ENCODE measurements around the gene HOXD11.

DNA sequence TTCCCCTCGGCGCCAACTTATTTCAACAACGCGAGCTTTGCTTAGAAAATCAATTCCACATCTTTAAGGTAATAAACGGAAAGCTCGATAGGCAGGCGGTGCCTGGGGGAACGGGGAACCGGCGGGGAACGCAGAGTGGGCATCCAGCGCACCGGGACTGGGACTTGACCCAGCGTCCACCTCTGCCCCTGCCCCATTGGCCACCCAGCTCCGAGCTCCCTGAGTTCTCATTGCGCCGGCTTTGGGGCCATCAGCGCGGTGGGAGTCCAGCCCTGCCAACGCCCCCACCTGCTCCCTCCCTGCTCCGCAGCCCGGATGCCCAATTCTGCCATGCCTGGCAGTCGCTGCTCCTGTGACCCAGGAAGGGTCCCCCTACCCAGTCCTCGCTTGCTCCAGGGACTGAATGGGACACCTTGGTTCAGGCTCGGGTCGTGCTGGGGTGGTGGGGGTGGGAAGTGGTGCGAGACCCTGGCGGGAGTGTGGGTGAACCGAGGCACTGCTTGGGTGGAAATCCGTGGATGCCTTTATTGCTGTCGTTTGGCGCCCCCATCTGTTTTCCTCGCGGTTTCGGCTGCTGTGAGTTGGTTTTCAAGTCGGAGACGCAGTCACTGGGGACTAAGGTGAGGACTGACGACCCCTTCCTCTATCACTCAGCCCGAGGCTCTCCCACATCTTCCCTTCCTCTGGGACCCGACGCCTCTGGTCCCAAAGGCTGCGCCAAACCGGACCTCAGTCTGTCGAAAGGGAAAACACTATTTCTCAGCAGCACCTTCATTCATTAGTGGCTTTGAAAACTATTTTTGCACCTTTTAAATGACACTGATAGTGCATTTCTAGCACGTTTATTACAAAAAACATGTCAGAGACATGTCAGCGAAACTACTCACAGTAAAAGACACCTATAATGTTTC lies 21.0 kb upstream of the HOXD11 start:
- peak; percentile 79 for TF ChIP-seq EZH2 (IDR thresholded peaks at IDR 0.05; ENCODE audit: borderline replicate concordance, low read length)
- TF ChIP-seq, protein P1, sequence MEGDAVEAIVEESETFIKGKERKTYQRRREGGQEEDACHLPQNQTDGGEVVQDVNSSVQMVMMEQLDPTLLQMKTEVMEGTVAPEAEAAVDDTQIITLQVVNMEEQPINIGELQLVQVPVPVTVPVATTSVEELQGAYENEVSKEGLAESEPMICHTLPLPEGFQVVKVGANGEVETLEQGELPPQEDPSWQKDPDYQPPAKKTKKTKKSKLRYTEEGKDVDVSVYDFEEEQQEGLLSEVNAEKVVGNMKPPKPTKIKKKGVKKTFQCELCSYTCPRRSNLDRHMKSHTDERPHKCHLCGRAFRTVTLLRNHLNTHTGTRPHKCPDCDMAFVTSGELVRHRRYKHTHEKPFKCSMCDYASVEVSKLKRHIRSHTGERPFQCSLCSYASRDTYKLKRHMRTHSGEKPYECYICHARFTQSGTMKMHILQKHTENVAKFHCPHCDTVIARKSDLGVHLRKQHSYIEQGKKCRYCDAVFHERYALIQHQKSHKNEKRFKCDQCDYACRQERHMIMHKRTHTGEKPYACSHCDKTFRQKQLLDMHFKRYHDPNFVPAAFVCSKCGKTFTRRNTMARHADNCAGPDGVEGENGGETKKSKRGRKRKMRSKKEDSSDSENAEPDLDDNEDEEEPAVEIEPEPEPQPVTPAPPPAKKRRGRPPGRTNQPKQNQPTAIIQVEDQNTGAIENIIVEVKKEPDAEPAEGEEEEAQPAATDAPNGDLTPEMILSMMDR (conservative IDR thresholded peaks at IDR 0.05 in 1 of 2, IDR thresholded peaks at IDR 0.05 in 1 of 2; ENCODE audit: extremely low read depth in 1 of 2, insufficient read depth in 1 of 2, low read depth in 1 of 2, low read length in 2 of 2) = peak; percentile 35 to 68

All from mammary epithelial cell (primary cell).